ENCODE data around the gene KLC1. TPM values are rescaled to one million over a fixed set of nuclear protein-coding genes. Genes with fewer than 3 reads are reported as not detected.

Gene KLC1
- total and polyA plus RNA-seq, 2 of the 13 experiments (the other 11 are each of a cell fraction or from before 2014, with no cell fraction given), result 53.2 to 63.5 TPM

DNA sequence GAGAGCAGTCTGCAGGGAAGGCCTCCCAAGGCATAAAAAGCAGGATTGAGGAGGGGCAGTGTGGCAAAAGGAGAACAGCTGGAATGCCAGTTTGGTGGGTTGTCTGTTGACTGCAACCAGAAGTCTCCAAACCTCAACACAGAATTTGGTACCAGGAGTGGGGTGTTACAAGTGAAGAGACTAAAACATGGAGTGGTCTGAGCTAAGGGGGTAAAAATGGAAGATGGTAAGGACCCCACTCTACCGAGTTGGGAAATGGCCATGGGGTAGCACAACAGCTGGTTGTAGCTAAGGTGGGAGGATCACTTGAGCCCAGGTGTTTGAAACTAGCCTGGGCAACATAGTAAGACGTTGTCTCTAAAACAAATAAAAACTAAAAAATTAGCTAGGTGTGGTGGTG, 17.8 kb upstream of the KLC1 start:
- in situ Hi-C loops (cut with HindIII; ENCODE audit: extremely low pct_ligation_motif_present, low pct_unique_long_range_greater_than_20kb) (loop anchor here (5.0 kb wide), 1 partner anchor 66 kb away; no protein-coding TSS in a partner anchor), intact Hi-C loops (cut with micrococcal nuclease; ENCODE audit: unreplicated experiment) (no loop called here)
- FAIRE-seq, result no peak
- no peak overlapping the region for H3K27ac ChIP-seq (ENCODE audit: extremely low read length, insufficient read depth, low read length)
- H3K4me3 ChIP-seq (replicated peaks in 1 of 3; ENCODE audit: insufficient read depth in 1 of 3, low read depth in 2 of 3, low read length in 3 of 3), result no peak overlapping the region
- no peak overlapping the region for H3K4me2 ChIP-seq (ENCODE audit: low read depth, low read length)
- no peak for ATAC-seq
- WGBS (ENCODE audit: low lambda C conversion rate), result 47% methylated on average over 2 of the region's 2 CpGs
- no peaks in the 10 kb centered on the region for H3K79me2 ChIP-seq (ENCODE audit: insufficient read depth, low read length)
- H2AFZ ChIP-seq (ENCODE audit: low read length), result no peak overlapping the region
- peaks cover 18% of the 10 kb centered on the region for H3K4me1 ChIP-seq (ENCODE audit: insufficient read depth, low read length)
- no peak for TF ChIP-seq DNMT3B (CRISPR knock-in tag; conservative IDR thresholded peaks at IDR 0.05)
- TF ChIP-seq ZNF704 (CRISPR knock-in tag; IDR thresholded peaks at IDR 0.05; ENCODE audit: borderline replicate concordance), result no peak
- no peak for TF ChIP-seq ZNF572 (CRISPR knock-in tag; IDR thresholded peaks at IDR 0.05)
- no peak for TF ChIP-seq MAZ (IDR thresholded peaks at IDR 0.05; ENCODE audit: borderline replicate concordance, low read depth, low read length)
- TF ChIP-seq MAZ (CRISPR knock-in tag; IDR thresholded peaks at IDR 0.05; ENCODE audit: low read depth), result no peak
- TF ChIP-seq NR2F2 (IDR thresholded peaks at IDR 0.05; ENCODE audit: borderline replicate concordance, low read depth), result no peak
- TF ChIP-seq STAT6 (CRISPR knock-in tag; IDR thresholded peaks at IDR 0.05; ENCODE audit: borderline replicate concordance), result no peak
- TF ChIP-seq JUND (CRISPR knock-in tag; IDR thresholded peaks at IDR 0.05), result no peak
- no TSS peak for BruUV-seq (replicated peaks)
- H3K9ac ChIP-seq (ENCODE audit: insufficient read depth, low read depth, low read length), result no peak overlapping the region
- H3K27me3 ChIP-seq (ENCODE audit: control insufficient read depth in 1 of 2, insufficient read depth in 2 of 2, low read length in 2 of 2), result peaks cover 6 to 20% of the 10 kb centered on the region in 2 experiments
- no peaks in the 10 kb centered on the region for H4K20me1 ChIP-seq (ENCODE audit: insufficient read depth, low read length)
- no peaks in the 10 kb centered on the region for H3K36me3 ChIP-seq (replicated peaks in 1 of 2; ENCODE audit: control insufficient read depth in 1 of 2, insufficient read depth in 2 of 2, low read length in 2 of 2)
- H3K9me3 ChIP-seq (ENCODE audit: low read length), result peaks cover 11% of the 10 kb centered on the region
- POLR2A ChIA-PET, result no interaction called here
- CTCF ChIA-PET (ENCODE audit: low intra/inter-chr PET ratio, low total read pairs), result no interaction called here
- DNase-seq (ENCODE audit: low spot score), result no peak

All from HepG2 (cell line).